GM18499 (cell line): Measurements from ENCODE around the gene TBC1D3E.
"Not testable (repeated sequence)": the region's sequence is repeated elsewhere in the genome, so short reads cannot be mapped to it uniquely, and the experiment has no call there.

Experiments
- ATAC-seq: cut with Tn5 transposase; IDR thresholded peaks from one replicate; pipeline ENCODE4 v1.9.1; 2021; ENCODE audit warnings: moderate number of reproducible peaks; ENCODE audit not compliant: insufficient read depth, unreplicated experiment

Gene TBC1D3E

GRCh38 chr17:38127651-38128050 is at the start of gene TBC1D3E:
Gene TBC1D3E, plus strand, starts transcription at chr17:38127951. Its CDS starts 1,545 bp downstream, at chr17:38129496.
- not testable (repeated sequence) for ATAC-seq

- ATAC-seq, result not testable (repeated sequence)
These were observed 40.4 kb upstream of the TBC1D3E start for GRCh38 chr17:38087344-38087743.

GRCh38 chr17:38088120-38088519 is 39.6 kb upstream of the TBC1D3E start:
- not testable (repeated sequence) for ATAC-seq

GRCh38 chr17:38094059-38094694 is 33.6 kb upstream of the TBC1D3E start:
- ATAC-seq, result not testable (repeated sequence)

GRCh38 chr17:38099262-38099661 is 28.5 kb upstream of the TBC1D3E start:
- ATAC-seq, result not testable (repeated sequence)

GRCh38 chr17:38119829-38120228 is 7.9 kb upstream of the TBC1D3E start:
- not testable (repeated sequence) for ATAC-seq

- ATAC-seq, result not testable (repeated sequence)
These were observed 7.1 kb downstream of the TBC1D3E start for GRCh38 chr17:38134860-38135259.
